HG03457 (cell line): Measurements from ENCODE around the gene PDE7B.
"Not testable (repeated sequence)": the region's sequence is repeated elsewhere in the genome, so short reads cannot be mapped to it uniquely, and the experiment has no call there.

ENCODE experiments used
- ATAC-seq: cut with Tn5 transposase; IDR thresholded peaks from one replicate; pipeline ENCODE4 v1.9.1; 2021; ENCODE audit warnings: moderate number of reproducible peaks; ENCODE audit not compliant: unreplicated experiment

Gene PDE7B

GRCh38 chr6:136175873-136176272 lies 324.4 kb downstream of the PDE7B start:
- ATAC-seq: no peak

- no peak for ATAC-seq
These were observed 327.2 kb downstream of the PDE7B start for GRCh38 chr6:136178749-136179148.

- ATAC-seq: no peak
These were observed 329.4 kb downstream of the PDE7B start for GRCh38 chr6:136180704-136181511.

GRCh38 chr6:136181512-136181833 lies 330.0 kb downstream of the PDE7B start:
- ATAC-seq: no peak

GRCh38 chr6:136181861-136182260 lies 330.4 kb downstream of the PDE7B start:
- ATAC-seq: no peak

GRCh38 chr6:136184738-136185137 lies 333.2 kb downstream of the PDE7B start:
- ATAC-seq: no peak

GRCh38 chr6:136186363-136186762 lies 334.9 kb downstream of the PDE7B start:
- no peak for ATAC-seq

GRCh38 chr6:136188486-136188885 lies 337.0 kb downstream of the PDE7B start:
- no peak for ATAC-seq

- no peak for ATAC-seq
These were observed 337.6 kb downstream of the PDE7B start for GRCh38 chr6:136189104-136189503.

- ATAC-seq: no peak
These were observed 340.3 kb downstream of the PDE7B start for GRCh38 chr6:136191606-136192312.

- no peak for ATAC-seq
These were observed 341.4 kb downstream of the PDE7B start for GRCh38 chr6:136192902-136193301.

- no peak for ATAC-seq
These were observed 350.2 kb downstream of the PDE7B start for GRCh38 chr6:136201732-136202131.

- ATAC-seq: no peak
These were observed 357.3 kb downstream of the PDE7B start for GRCh38 chr6:136208783-136209182.

- ATAC-seq: no peak
These were observed 358.0 kb downstream of the PDE7B start for GRCh38 chr6:136209496-136209895.

- ATAC-seq: no peak
These were observed 359.1 kb downstream of the PDE7B start for GRCh38 chr6:136210398-136211165.

GRCh38 chr6:136212608-136213007 lies 361.1 kb downstream of the PDE7B start:
- ATAC-seq: no peak

GRCh38 chr6:136213012-136213539 lies 361.6 kb downstream of the PDE7B start:
- ATAC-seq: no peak

GRCh38 chr6:136213853-136214252 lies 362.4 kb downstream of the PDE7B start:
- ATAC-seq: no peak

- ATAC-seq: no peak
These were observed 365.3 kb downstream of the PDE7B start for GRCh38 chr6:136216503-136217401.

GRCh38 chr6:136224974-136225373 lies 373.5 kb downstream of the PDE7B start:
- not testable (repeated sequence) for ATAC-seq
